ENCODE measurements around the gene BOD1.
A peak's percentile ranks its signal among the peaks of the same experiment; 100 is the strongest.

The BOD1 gene

GRCh38 chr5:173640156-173640804 lies 23.8 kb upstream of the BOD1 start:
- TF ChIP-seq CTCF (conservative IDR thresholded peaks at IDR 0.05; ENCODE audit: low read depth, low read length), result peak; percentile 27
- peak; percentile 28 for DNase-seq (ENCODE audit: low read depth)
- no peak overlapping the region for H3K4me3 ChIP-seq (ENCODE audit: low read depth, low read length)

- peak; percentile 12 for TF ChIP-seq CTCF (conservative IDR thresholded peaks at IDR 0.05; ENCODE audit: low read depth, low read length)
- DNase-seq (ENCODE audit: low read depth), result no peak
- H3K4me3 ChIP-seq (ENCODE audit: low read depth, low read length), result no peak overlapping the region
Measured at GRCh38 chr5:173638126-173639040, 21.9 kb upstream of the BOD1 start.

DNA sequence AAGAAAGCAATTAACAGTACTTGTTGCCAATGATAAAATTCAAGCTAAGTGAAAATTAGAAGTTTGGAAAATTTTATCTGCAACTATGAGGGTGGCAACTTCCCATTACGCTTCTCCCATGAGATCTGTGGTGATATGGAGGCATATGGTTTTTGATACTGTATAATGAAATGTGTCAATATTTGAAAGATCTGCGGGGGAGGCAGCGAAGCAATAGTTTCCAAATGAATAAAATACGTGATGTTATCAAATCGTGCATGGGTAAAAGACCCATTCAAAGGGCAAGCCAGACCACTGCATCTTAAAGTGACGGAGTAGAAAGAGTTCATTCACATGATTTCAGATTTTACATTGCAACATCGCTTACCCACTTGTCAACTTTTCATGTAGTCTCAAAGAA lies 20.9 kb upstream of the BOD1 start:
- TF ChIP-seq CTCF (conservative IDR thresholded peaks at IDR 0.05; ENCODE audit: low read depth, low read length), result no peak
- H3K4me3 ChIP-seq (ENCODE audit: low read depth, low read length), result no peak overlapping the region
- no peak for DNase-seq (ENCODE audit: low read depth)

GRCh38 chr5:173634465-173634983 lies 18.1 kb upstream of the BOD1 start:
- DNase-seq (ENCODE audit: low read depth), result no peak
- no peak for TF ChIP-seq CTCF (conservative IDR thresholded peaks at IDR 0.05; ENCODE audit: low read depth, low read length)
- H3K4me3 ChIP-seq (ENCODE audit: low read depth, low read length), result no peak overlapping the region

- DNase-seq (ENCODE audit: low read depth), result no peak
- no peak for TF ChIP-seq CTCF (conservative IDR thresholded peaks at IDR 0.05; ENCODE audit: low read depth, low read length)
- no peak overlapping the region for H3K4me3 ChIP-seq (ENCODE audit: low read depth, low read length)
Measured at GRCh38 chr5:173633304-173633703, 16.9 kb upstream of the BOD1 start.

GRCh38 chr5:173631478-173631877 lies 15.0 kb upstream of the BOD1 start:
- DNase-seq (ENCODE audit: low read depth), result no peak

More at GRCh38 chr5:173631478-173631877, 15.0 kb upstream of the BOD1 start:
- H3K4me3 ChIP-seq (ENCODE audit: low read depth, low read length), result no peak overlapping the region
- no peak for TF ChIP-seq CTCF (conservative IDR thresholded peaks at IDR 0.05; ENCODE audit: low read depth, low read length)
